ENCODE results near the gene PRPF6.

- TF ChIP-seq CTCF (IDR thresholded peaks at IDR 0.05) (no peak), EZH2 (IDR thresholded peaks at IDR 0.05; ENCODE audit: borderline replicate concordance, insufficient read depth, low read depth, low read length, poor library complexity, severe bottlenecking) (no peak)
Measured at GRCh38 chr20:63957004-63957689, 23.8 kb upstream of the PRPF6 start.
